NB4 (cell line): Measurements from ENCODE around the gene DOCK2.

Experiments used
- POLR2A ChIP-seq: IDR thresholded peaks from 2 replicates; pipeline ENCODE4 v1.6.1; 2011; ENCODE audit warnings: mild to moderate bottlenecking; ENCODE audit not compliant: insufficient read length; ENCODE audit errors: extremely low read depth
- TF ChIP-seq, protein P1 (sequence below): IDR thresholded peaks from one replicate; pipeline ENCODE4 v1.5.1; 2012; ENCODE audit warnings: low read depth, low read length
- TF ChIP-seq, protein P2 (sequence below): IDR thresholded peaks from 2 replicates; pipeline ENCODE4 v1.6.1; 2011; ENCODE audit warnings: low read depth, low read length

DNA sequence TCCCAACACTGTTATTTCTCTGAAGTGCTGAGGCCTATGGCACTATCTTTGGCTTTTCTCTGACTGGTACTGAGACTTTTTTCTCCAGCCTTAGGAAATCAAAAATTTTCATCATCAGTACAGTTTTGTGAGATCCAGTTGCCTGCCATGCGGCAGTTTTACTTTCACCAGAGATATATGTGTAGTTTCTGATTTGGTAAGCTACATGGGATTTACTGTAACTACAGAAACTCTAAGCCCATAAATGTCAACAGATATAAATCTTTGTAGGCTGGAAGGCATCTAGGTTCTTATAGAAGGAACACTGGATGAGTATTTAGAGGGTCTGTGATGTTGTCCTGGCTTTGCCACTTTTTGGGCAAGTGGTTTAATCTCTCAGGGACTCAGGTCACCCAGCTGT, 69.0 kb downstream of the DOCK2 start:
- TF ChIP-seq, protein P1, sequence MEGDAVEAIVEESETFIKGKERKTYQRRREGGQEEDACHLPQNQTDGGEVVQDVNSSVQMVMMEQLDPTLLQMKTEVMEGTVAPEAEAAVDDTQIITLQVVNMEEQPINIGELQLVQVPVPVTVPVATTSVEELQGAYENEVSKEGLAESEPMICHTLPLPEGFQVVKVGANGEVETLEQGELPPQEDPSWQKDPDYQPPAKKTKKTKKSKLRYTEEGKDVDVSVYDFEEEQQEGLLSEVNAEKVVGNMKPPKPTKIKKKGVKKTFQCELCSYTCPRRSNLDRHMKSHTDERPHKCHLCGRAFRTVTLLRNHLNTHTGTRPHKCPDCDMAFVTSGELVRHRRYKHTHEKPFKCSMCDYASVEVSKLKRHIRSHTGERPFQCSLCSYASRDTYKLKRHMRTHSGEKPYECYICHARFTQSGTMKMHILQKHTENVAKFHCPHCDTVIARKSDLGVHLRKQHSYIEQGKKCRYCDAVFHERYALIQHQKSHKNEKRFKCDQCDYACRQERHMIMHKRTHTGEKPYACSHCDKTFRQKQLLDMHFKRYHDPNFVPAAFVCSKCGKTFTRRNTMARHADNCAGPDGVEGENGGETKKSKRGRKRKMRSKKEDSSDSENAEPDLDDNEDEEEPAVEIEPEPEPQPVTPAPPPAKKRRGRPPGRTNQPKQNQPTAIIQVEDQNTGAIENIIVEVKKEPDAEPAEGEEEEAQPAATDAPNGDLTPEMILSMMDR: no peak
- TF ChIP-seq, protein P2, sequence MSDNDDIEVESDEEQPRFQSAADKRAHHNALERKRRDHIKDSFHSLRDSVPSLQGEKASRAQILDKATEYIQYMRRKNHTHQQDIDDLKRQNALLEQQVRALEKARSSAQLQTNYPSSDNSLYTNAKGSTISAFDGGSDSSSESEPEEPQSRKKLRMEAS: no peak
- no peak for TF ChIP-seq POLR2A
